HFF-Myc (cell line): ENCODE results near the gene TLE2.
A peak's percentile ranks its signal among the peaks of the same experiment; 100 is the strongest.

ENCODE experiments used
- DNase-seq: peaks from one replicate; pipeline ENCODE4 v3.0.0-alpha.2; 2011; ENCODE audit warnings: low read depth; ENCODE audit errors: extremely low read depth
- H3K4me3 ChIP-seq: replicated peaks from 2 replicates; pipeline ENCODE4 v1.5.1; 2011; ENCODE audit warnings: low read depth, mild to moderate bottlenecking, control low read depth, low read length
- TF ChIP-seq, protein P1 (sequence below): IDR thresholded peaks from 2 replicates; pipeline ENCODE4 v1.5.1; 2012; ENCODE audit warnings: mild to moderate bottlenecking, low read depth, low read length, control low read depth; ENCODE audit errors: missing control alignments

Gene TLE2

DNA sequence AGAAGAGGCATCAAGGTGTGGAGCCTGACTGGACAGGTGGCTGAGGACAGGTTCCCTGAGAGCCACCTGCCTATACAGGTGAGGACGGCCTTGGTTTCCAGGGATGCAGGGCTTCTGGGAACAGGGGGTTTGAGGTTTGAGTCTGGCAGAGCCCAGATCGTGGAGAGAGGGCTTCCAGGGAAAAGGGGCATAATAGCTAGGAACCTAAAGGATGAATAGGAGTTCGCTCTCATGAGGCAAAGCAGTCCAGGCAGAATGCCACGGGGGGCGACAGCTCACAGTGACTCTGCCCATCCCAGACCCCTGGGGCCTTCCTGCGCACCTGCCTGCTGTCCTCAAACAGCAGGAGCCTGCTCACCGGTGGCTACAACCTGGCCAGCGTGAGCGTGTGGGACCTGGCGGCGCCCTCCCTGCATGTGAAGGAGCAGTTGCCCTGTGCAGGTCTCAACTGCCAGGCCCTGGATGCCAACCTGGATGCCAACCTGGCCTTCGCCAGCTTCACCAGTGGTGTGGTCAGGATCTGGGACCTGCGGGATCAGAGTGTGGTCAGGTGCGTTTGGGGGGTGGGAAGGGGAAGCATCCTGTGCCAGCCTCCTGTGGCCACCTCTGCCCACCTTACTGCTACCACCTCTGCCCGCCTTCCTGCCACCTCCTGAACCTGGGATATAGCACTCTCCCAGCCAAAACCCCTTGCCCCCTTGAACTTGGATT lies 39.7 kb downstream of the TLE2 start:
- DNase-seq: no peak
- TF ChIP-seq, protein P1, sequence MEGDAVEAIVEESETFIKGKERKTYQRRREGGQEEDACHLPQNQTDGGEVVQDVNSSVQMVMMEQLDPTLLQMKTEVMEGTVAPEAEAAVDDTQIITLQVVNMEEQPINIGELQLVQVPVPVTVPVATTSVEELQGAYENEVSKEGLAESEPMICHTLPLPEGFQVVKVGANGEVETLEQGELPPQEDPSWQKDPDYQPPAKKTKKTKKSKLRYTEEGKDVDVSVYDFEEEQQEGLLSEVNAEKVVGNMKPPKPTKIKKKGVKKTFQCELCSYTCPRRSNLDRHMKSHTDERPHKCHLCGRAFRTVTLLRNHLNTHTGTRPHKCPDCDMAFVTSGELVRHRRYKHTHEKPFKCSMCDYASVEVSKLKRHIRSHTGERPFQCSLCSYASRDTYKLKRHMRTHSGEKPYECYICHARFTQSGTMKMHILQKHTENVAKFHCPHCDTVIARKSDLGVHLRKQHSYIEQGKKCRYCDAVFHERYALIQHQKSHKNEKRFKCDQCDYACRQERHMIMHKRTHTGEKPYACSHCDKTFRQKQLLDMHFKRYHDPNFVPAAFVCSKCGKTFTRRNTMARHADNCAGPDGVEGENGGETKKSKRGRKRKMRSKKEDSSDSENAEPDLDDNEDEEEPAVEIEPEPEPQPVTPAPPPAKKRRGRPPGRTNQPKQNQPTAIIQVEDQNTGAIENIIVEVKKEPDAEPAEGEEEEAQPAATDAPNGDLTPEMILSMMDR: no peak
- H3K4me3 ChIP-seq: no peak overlapping the region

GRCh38 chr19:2988568-2988967 lies 40.5 kb downstream of the TLE2 start:
- H3K4me3 ChIP-seq: no peak overlapping the region
- TF ChIP-seq, protein P1: no peak
- DNase-seq: no peak

- no peak for DNase-seq
Measured at GRCh38 chr19:2987797-2988196, 41.3 kb downstream of the TLE2 start.

GRCh38 chr19:2986951-2987524 lies 42.0 kb downstream of the TLE2 start:
- TF ChIP-seq, protein P1: no peak
- no peak overlapping the region for H3K4me3 ChIP-seq
- no peak for DNase-seq

More at GRCh38 chr19:2987797-2988196, 41.3 kb downstream of the TLE2 start:
- TF ChIP-seq, protein P1: no peak
- H3K4me3 ChIP-seq: no peak overlapping the region

DNA sequence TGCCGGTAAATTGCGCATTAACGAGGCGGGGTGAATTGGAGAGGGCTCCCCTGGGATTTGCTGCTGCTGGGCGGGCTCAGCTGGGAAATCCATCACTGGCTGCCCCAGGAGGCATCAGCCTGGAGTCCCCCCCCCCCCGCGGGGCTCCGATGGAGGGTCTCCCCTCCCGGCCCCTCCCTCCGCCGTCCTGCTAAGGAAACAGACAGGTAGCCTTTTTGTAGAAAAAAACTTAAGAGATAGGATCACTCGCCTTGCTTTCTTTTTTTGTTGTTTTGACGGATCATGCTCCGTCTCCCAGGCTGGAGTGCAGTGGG lies 44.9 kb downstream of the TLE2 start:
- DNase-seq: no peak
- TF ChIP-seq, protein P1: no peak
- peak overlapping the region; percentile 34 for H3K4me3 ChIP-seq

- H3K4me3 ChIP-seq: peak overlapping the region; percentile 34
- no peak for DNase-seq
- TF ChIP-seq, protein P1: no peak
Measured at GRCh38 chr19:2983351-2984214, 45.5 kb downstream of the TLE2 start.
